Hematopoietic multipotent progenitor cell treated with erythropoietin and hydrocortisone succinate and interleukin-3 and kit ligand, for 17 days (in vitro differentiated cells): Measurements from ENCODE around the gene C3orf80.
"Not testable (repeated sequence)": the region's sequence is repeated elsewhere in the genome, so short reads cannot be mapped to it uniquely, and the experiment has no call there.

ENCODE experiments used
- DNase-seq: peaks from one replicate; pipeline ENCODE4 v3.0.0-alpha.2; 2015; ENCODE audit warnings: low spot score

Gene C3orf80

GRCh38 chr3:160225176-160226025 lies at the start of gene C3orf80:
TSS of gene C3orf80 (plus strand) at chr3:160225422. CDS start at chr3:160225636, 214 bp downstream.
- no peak for DNase-seq

- DNase-seq: no peak
Observed at GRCh38 chr3:160176923-160177322, 48.3 kb upstream of the C3orf80 start.

- not testable (repeated sequence) for DNase-seq
Observed at GRCh38 chr3:160178661-160179060, 46.6 kb upstream of the C3orf80 start.

- not testable (repeated sequence) for DNase-seq
Observed at GRCh38 chr3:160179403-160179802, 45.8 kb upstream of the C3orf80 start.

- DNase-seq: no peak
Observed at GRCh38 chr3:160179906-160180305, 45.3 kb upstream of the C3orf80 start.

- DNase-seq: no peak
Observed at GRCh38 chr3:160180581-160181216, 44.5 kb upstream of the C3orf80 start.

GRCh38 chr3:160183345-160184076 lies 41.7 kb upstream of the C3orf80 start:
- DNase-seq: no peak

DNA sequence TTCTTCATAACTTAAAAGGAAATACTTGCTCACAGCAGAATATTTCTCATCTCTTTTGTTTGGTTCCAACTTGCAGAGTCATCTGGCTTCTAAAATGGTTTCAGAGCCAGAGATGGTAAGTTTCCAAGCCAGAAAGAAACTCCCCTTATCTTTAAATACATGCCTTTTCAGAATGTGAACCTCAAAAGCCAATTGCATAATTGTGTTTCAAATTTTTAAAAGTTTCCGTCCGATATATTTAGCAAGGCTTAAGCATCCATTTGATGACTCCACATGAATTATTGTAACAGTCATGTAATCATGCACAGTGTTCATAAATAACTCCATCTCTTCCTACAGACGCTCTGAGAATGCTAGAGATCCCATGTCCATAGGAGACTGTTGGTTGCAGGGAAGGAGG lies 40.6 kb upstream of the C3orf80 start:
- no peak for DNase-seq

DNA sequence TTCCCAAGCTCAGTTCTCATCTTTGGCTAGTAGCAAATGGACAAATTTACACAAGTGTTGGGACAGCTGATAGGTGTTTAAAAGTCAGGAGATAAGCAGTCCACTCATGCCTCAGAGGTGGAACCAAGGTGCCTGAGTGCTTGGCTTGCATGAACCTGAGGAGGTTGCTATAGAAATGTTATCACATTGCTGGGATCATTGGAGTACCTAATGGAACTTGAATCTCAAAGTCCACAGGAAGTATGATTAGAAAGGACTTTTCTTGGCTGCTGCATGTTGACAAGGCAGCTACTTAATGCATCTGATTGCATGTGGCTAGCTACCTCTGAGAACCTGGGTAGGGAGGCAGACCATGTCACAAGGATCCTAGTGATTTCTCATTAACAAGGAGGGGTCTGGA lies 39.5 kb upstream of the C3orf80 start:
- no peak for DNase-seq

DNA sequence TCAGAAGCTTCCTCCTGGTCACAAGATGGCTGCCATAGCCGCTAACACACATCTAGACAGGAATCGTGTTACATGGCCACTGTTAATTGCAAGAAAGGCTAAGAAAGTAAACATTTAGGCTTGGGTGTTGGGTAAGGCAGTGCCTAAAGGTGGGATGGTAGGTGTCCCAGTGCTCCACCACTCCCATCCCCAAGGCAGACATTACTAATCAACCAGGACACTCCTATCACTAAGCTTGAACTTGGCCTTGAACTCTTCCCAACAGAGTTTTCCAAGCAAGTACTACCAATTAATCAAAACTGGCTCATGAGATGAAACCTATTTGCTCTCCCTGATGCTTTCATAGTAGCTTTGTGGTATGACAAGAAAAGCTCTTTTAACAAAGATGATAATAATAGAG lies 37.9 kb upstream of the C3orf80 start:
- no peak for DNase-seq

- no peak for DNase-seq
Observed at GRCh38 chr3:160192310-160193029, 32.8 kb upstream of the C3orf80 start.

DNA sequence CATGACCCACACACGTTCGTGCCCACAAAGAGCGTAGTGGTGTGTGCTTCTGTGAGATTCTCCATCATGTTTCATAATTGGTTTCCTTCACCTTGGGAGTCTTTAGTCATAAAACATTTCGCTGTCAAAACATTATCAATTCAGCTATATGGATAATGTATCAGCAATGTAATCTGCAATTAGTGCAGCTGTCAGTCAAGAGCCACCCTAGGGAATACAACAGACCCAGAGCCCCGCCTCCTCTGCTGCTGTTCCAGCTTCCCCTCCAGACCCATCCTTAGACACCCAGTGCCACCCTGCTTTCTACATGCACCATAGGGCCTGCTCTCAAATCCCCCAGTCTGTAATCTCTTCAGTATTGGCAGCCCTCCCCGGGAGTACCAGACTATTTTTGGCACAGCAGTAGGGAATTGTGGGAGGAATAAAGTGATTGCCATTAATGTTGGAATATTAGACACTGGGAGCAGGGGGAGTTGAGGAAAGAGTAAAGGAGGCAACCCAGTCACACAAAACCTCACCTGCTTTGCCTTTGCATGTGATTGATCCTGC lies 31.5 kb upstream of the C3orf80 start:
- no peak for DNase-seq

- DNase-seq: no peak
Observed at GRCh38 chr3:160194438-160194837, 30.8 kb upstream of the C3orf80 start.

GRCh38 chr3:160195106-160195505 lies 30.1 kb upstream of the C3orf80 start:
- no peak for DNase-seq

- no peak for DNase-seq
Observed at GRCh38 chr3:160196511-160197104, 28.6 kb upstream of the C3orf80 start.

GRCh38 chr3:160199108-160199507 lies 26.1 kb upstream of the C3orf80 start:
- DNase-seq: no peak

DNA sequence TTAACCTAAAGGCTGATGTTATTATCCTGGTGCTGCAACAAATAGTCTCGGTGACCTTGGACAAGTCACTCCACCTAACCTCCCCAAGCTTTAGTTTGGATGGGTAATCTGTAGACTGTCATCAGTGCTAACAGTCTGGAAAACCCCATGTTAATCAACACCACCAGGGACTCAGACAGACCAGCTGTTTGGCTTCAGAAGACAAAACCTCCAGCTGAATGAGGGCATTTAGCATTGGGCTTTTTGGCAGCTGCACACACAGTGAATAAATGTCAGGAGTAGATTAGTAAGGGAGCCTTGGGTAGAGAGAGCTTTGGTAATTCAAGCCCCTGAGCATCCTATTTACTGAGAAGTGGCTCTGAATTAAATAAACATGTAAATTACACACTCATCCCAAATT lies 24.9 kb upstream of the C3orf80 start:
- DNase-seq: no peak

DNA sequence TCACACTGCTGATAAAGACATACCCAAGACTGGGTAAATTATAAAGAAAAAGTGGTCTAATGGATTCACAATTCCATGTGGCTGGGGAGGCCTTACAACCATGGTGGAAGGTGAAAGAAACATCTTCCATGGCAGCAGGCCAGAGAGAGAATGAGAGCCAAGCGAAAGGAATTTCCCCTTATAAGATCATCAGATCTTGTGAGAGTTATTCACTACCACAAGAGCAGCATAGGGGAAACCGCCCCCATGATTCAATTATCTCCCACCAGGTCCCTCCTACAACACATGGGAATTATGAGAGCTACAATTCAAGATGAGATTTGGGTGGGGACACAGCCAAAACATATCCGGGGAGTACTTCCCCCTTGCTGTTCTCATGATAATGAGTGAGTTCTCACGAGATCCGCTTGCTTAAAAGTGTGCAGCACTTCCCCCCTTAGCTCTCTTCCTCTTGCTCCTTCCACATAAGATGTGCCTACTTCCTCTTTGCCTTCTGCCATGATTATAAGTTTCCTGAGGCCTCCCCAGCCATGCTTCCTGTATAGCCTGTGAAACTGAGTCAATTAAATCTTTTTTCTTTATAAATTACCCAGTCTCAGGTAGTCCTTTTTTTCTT lies 20.7 kb upstream of the C3orf80 start:
- not testable (repeated sequence) for DNase-seq

- DNase-seq: no peak
Observed at GRCh38 chr3:160205606-160206005, 19.6 kb upstream of the C3orf80 start.

DNA sequence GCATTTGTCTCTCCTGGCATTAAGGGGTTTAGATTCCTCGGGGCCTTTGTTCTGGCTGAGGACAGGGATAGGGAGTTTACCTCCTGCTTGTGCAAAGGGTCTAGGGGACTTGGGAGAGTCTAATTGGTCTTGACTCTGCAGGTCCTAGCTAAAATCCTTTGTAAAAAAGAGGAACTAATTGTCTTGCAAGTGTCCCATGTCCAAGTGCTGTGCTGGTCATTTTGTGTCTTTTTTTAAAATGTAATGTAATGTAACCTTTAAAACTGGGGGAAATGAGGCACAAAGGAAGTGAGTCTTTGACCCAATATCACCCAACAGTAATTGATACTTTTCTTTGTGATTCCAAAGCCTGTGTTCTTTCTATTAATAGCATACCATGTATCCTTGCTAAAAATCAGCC lies 14.9 kb upstream of the C3orf80 start:
- DNase-seq: no peak

GRCh38 chr3:160210799-160211221 lies 14.4 kb upstream of the C3orf80 start:
- DNase-seq: no peak
